Measurements from ENCODE around the gene TTC28.

- no peak; the same call in 1 of the 2 replicates for TF ChIP-seq MAX (IDR thresholded peaks at IDR 0.05)
- TF ChIP-seq RAD21 (IDR thresholded peaks at IDR 0.05; ENCODE audit: low read depth) = no peak
- peak; percentile 74 for TF ChIP-seq EP300 (IDR thresholded peaks at IDR 0.05; ENCODE audit: borderline replicate concordance)
- peak; percentile 66 for TF ChIP-seq NFIC (IDR thresholded peaks at IDR 0.05)
- TF ChIP-seq REST (IDR thresholded peaks at IDR 0.05; ENCODE audit: low read depth) = no peak
These were observed 431.8 kb downstream of the TTC28 start for GRCh38 chr22:28247667-28248363.
